Tibial artery (tissue), 4 donors: ENCODE results near the gene TSPAN15.

Experiments
- DNase-seq, 2 donors: peaks; one replicate each; pipeline ENCODE4 v3.0.0-alpha.2; 2019
- H3K27ac ChIP-seq, 2 donors: fragments of 200-600 bp; sonication (generic) in 1 of 2; 1 replicate in 1 of 2; 2 replicates in 1 of 2; pipeline ENCODE4 v1.5.1; 2018 to 2019; ENCODE audit warnings: mild to moderate bottlenecking in 1 of 2
- H3K27me3 ChIP-seq, 2 donors: fragments of 200-600 bp; sonication (generic) in 1 of 2; one replicate each; pipeline versions ENCODE4 v1.5.1 to v1.6.0; 2016 to 2019
- H3K36me3 ChIP-seq, 3 donors: fragments of 200-600 bp; sonication (generic) in 2 of 3; one replicate each; pipeline ENCODE4 v1.5.1; 2016 to 2019; ENCODE audit warnings: mild to moderate bottlenecking in 2 of 3
- H3K4me1 ChIP-seq, 4 donors: fragments of 200-600 bp; sonication (generic) in 2 of 4; 1 replicate in 3 of 4; 2 replicates in 1 of 4; pipeline ENCODE4 v1.5.1; 2016 to 2019
- H3K4me3 ChIP-seq, 2 donors: fragments of 200-600 bp; sonication (generic) in 1 of 2; 1 replicate in 1 of 2; 2 replicates in 1 of 2; pipeline ENCODE4 v1.5.1; 2018 to 2019; ENCODE audit warnings: mild to moderate bottlenecking in 2 of 2
- H3K9me3 ChIP-seq, 3 donors: fragments of 200-600 bp; sonication (generic) in 1 of 3; one replicate each; pipeline ENCODE4 v1.5.1; 2016 to 2019
- CTCF ChIP-seq, 2 experiments: fragments of 200-600 bp in 1 of 2; fragments of 450-650 bp in 1 of 2; IDR thresholded peaks; one replicate each; pipeline ENCODE4 v1.5.1; 2017 to 2019; ENCODE audit warnings: antibody characterized with exemption in 2 of 2, mild to moderate bottlenecking in 1 of 2, moderate library complexity in 1 of 2
- intact Hi-C: fragments of 100-400 bp; cut with DNase I; formaldehyde crosslinking; loops from one replicate; pipeline ENCODE4 v1.15.0; 2023; ENCODE audit warnings: low total_unique reads

Gene TSPAN15

GRCh38 chr10:69508738-69509340 lies 57.6 kb downstream of the TSPAN15 start:
- H3K27ac ChIP-seq: no peak overlapping the region
- H3K36me3 ChIP-seq: no peaks in the 10 kb centered on the region
- intact Hi-C loops: loop anchor here (2.0 kb wide), 1 partner anchor 80 kb away; no protein-coding TSS in a partner anchor
- no peaks in the 10 kb centered on the region for H3K27me3 ChIP-seq
- no peak for TF ChIP-seq CTCF (IDR thresholded peaks at IDR 0.05)
- H3K4me3 ChIP-seq: no peak overlapping the region
- H3K4me1 ChIP-seq: peaks cover 0 to 12% (median 8%) of the 10 kb centered on the region in 4 donors
- DNase-seq: peak in 1 of 2 donors; percentile 58
- H3K9me3 ChIP-seq: no peaks in the 10 kb centered on the region

DNA sequence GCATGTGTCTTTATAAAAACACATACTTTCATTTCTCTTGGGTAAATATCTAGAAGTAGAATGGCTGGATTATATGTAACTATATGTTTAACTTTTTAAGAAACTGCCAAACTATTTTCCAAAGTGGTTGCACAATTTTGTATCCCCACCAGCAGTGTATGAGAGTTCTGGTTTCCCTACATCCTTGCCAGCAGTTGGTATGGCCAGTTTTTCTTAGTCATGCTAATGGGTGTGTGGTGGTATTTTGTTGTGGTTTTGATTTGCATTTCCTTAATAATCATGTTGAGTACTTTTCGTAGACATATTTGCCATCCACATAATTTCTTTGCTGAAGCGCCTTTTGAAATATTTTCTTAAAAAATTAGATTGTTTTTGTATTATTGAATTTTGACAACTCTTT lies 61.6 kb downstream of the TSPAN15 start:
- Histone ChIP-seq H3K36me3 (no peaks in the 10 kb centered on the region), H3K27ac (no peak overlapping the region), H3K4me1 (peaks cover 0 to 2% (median 2%) of the 10 kb centered on the region in 4 donors), H3K9me3 (no peaks in the 10 kb centered on the region), H3K27me3 (no peaks in the 10 kb centered on the region), H3K4me3 (no peak overlapping the region)
- no peak for DNase-seq
- intact Hi-C loops: no loop called here
- no peak for TF ChIP-seq CTCF (IDR thresholded peaks at IDR 0.05)

GRCh38 chr10:69513617-69514016 lies 62.4 kb downstream of the TSPAN15 start:
- intact Hi-C loops: no loop called here
- no peak for TF ChIP-seq CTCF (IDR thresholded peaks at IDR 0.05)
- no peak overlapping the region for H3K4me3 ChIP-seq
- H3K36me3 ChIP-seq: no peaks in the 10 kb centered on the region
- DNase-seq: no peak
- H3K27me3 ChIP-seq: no peaks in the 10 kb centered on the region
- H3K27ac ChIP-seq: no peak overlapping the region
- H3K9me3 ChIP-seq: no peaks in the 10 kb centered on the region
- no peaks in the 10 kb centered on the region for H3K4me1 ChIP-seq

DNA sequence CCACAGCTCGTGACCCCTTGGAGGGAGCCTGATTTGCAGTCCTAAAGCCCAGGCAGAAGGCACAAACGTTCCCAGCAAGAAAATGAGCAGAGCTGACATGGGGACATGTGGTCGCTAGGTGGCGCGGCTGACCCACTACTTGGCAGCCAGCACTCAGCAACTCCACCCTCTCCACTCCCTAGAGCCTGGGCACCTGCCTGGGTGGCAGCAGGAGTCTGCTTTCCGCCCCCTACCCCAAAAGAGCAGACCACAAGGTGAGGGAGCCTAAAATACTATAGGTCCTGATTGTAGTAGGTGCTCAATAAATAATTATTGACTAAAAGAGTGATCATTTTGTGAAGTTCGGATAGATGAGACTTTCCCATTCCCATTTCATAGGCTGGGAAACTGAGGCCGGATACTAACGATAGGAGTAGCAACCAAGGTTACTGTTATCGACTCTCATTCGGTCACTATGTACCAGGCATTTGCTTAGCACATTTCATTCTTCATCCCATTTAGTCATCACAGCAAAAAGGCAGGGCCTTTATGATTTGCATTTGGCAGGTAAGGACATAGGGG lies 64.5 kb downstream of the TSPAN15 start:
- Histone ChIP-seq H3K4me1 (no peaks in the 10 kb centered on the region), H3K36me3 (no peaks in the 10 kb centered on the region), H3K9me3 (no peaks in the 10 kb centered on the region), H3K27ac (no peak overlapping the region), H3K27me3 (no peaks in the 10 kb centered on the region), H3K4me3 (no peak overlapping the region)
- peak; percentile 65 to 70 for DNase-seq
- peak; percentile 67 to 70 for TF ChIP-seq CTCF (IDR thresholded peaks at IDR 0.05)
- intact Hi-C loops: loop anchor here (5.0 kb wide), 1 partner anchor 122 kb away; no protein-coding TSS in a partner anchor

GRCh38 chr10:69516316-69516715 lies 65.1 kb downstream of the TSPAN15 start:
- no peak for TF ChIP-seq CTCF (IDR thresholded peaks at IDR 0.05)
- DNase-seq: peak in 1 of 2 donors; percentile 20
- Histone ChIP-seq H3K27ac (no peak overlapping the region), H3K27me3 (no peaks in the 10 kb centered on the region), H3K36me3 (no peaks in the 10 kb centered on the region), H3K9me3 (no peaks in the 10 kb centered on the region), H3K4me3 (no peak overlapping the region), H3K4me1 (no peaks in the 10 kb centered on the region)
- intact Hi-C loops: loop anchor here (5.0 kb wide), 1 partner anchor 121 kb away; no protein-coding TSS in a partner anchor
